CD4-positive, alpha-beta T cell treated with Interleukin-2 at 100 ng/mL for 4 hours (primary cell): Measurements from ENCODE around the gene TRIM26.

Source experiments
- DNase-seq: peaks from one replicate; pipeline ENCODE4 v3.0.0-alpha.2; 2020; ENCODE audit warnings: low spot score

The TRIM26 gene

GRCh38 chr6:30211306-30211705 is 1.9 kb downstream of the TRIM26 start:
- no peak for DNase-seq

GRCh38 chr6:30207619-30208295 is 5.4 kb downstream of the TRIM26 start:
- DNase-seq = no peak

GRCh38 chr6:30206799-30207618 is 6.2 kb downstream of the TRIM26 start:
- no peak for DNase-seq

- DNase-seq = no peak
Observed at GRCh38 chr6:30206152-30206551, 7.1 kb downstream of the TRIM26 start.

- DNase-seq = no peak
Observed at GRCh38 chr6:30204116-30204515, 9.1 kb downstream of the TRIM26 start.

GRCh38 chr6:30202366-30202765 is 10.8 kb downstream of the TRIM26 start:
- no peak for DNase-seq

- no peak for DNase-seq
Observed at GRCh38 chr6:30200551-30201281, 12.5 kb downstream of the TRIM26 start.

GRCh38 chr6:30198166-30199084 is 14.8 kb downstream of the TRIM26 start:
- no peak for DNase-seq

- no peak for DNase-seq
Observed at GRCh38 chr6:30196376-30196775, 16.8 kb downstream of the TRIM26 start.

- DNase-seq = no peak
Observed at GRCh38 chr6:30195951-30196350, 17.3 kb downstream of the TRIM26 start.

- DNase-seq = no peak
Observed at GRCh38 chr6:30194797-30195690, 18.2 kb downstream of the TRIM26 start.

GRCh38 chr6:30192076-30192475 is 21.1 kb downstream of the TRIM26 start:
- DNase-seq = no peak

GRCh38 chr6:30188541-30188940 is 24.7 kb downstream of the TRIM26 start:
- DNase-seq = no peak

GRCh38 chr6:30185846-30186484 is 27.2 kb downstream of the TRIM26 start:
- no peak for DNase-seq

GRCh38 chr6:30184417-30185031 is 28.7 kb downstream of the TRIM26 start:
- no peak for DNase-seq

GRCh38 chr6:30180145-30180544 is 33.1 kb downstream of the TRIM26 start:
- no peak for DNase-seq

- no peak for DNase-seq
Observed at GRCh38 chr6:30178837-30179236, 34.4 kb downstream of the TRIM26 start.

- no peak for DNase-seq
Observed at GRCh38 chr6:30175765-30176164, 37.4 kb downstream of the TRIM26 start.

- DNase-seq = no peak
Observed at GRCh38 chr6:30172681-30173080, 40.5 kb downstream of the TRIM26 start.
